Measurements from ENCODE around the gene MYO15B.

The MYO15B gene

GRCh38 chr17:75546181-75546580 is 41.4 kb upstream of the MYO15B start:
- TF ChIP-seq CTCF (IDR thresholded peaks at IDR 0.05; ENCODE audit: control insufficient read depth, insufficient read depth, low read depth, low read length, missing control alignments): no peak
- DNase-seq (ENCODE audit: low read depth): no peak
- H3K4me3 ChIP-seq (ENCODE audit: control insufficient read depth, low read depth, low read length): no peak overlapping the region

- TF ChIP-seq CTCF (IDR thresholded peaks at IDR 0.05; ENCODE audit: control insufficient read depth, insufficient read depth, low read depth, low read length, missing control alignments): no peak
- no peak overlapping the region for H3K4me3 ChIP-seq (ENCODE audit: control insufficient read depth, low read depth, low read length)
- DNase-seq (ENCODE audit: low read depth): no peak
Measured at GRCh38 chr17:75547091-75547490, 40.5 kb upstream of the MYO15B start.

- TF ChIP-seq CTCF (IDR thresholded peaks at IDR 0.05; ENCODE audit: control insufficient read depth, insufficient read depth, low read depth, low read length, missing control alignments): no peak
- no peak for DNase-seq (ENCODE audit: low read depth)
- no peak overlapping the region for H3K4me3 ChIP-seq (ENCODE audit: control insufficient read depth, low read depth, low read length)
Measured at GRCh38 chr17:75548813-75549212, 38.8 kb upstream of the MYO15B start.

GRCh38 chr17:75549246-75550138 is 38.1 kb upstream of the MYO15B start:
- H3K4me3 ChIP-seq (ENCODE audit: control insufficient read depth, low read depth, low read length): no peak overlapping the region
- no peak for DNase-seq (ENCODE audit: low read depth)
- no peak for TF ChIP-seq CTCF (IDR thresholded peaks at IDR 0.05; ENCODE audit: control insufficient read depth, insufficient read depth, low read depth, low read length, missing control alignments)

GRCh38 chr17:75550139-75550465 is 37.5 kb upstream of the MYO15B start:
- no peak for TF ChIP-seq CTCF (IDR thresholded peaks at IDR 0.05; ENCODE audit: control insufficient read depth, insufficient read depth, low read depth, low read length, missing control alignments)
- no peak overlapping the region for H3K4me3 ChIP-seq (ENCODE audit: control insufficient read depth, low read depth, low read length)
- DNase-seq (ENCODE audit: low read depth): no peak

GRCh38 chr17:75551266-75551665 is 36.3 kb upstream of the MYO15B start:
- no peak for TF ChIP-seq CTCF (IDR thresholded peaks at IDR 0.05; ENCODE audit: control insufficient read depth, insufficient read depth, low read depth, low read length, missing control alignments)
- no peak for DNase-seq (ENCODE audit: low read depth)
- H3K4me3 ChIP-seq (ENCODE audit: control insufficient read depth, low read depth, low read length): no peak overlapping the region

Data from AG09309 (cell line).